Measurements from ENCODE around the gene MRPL40.

MRPL40 gene

GRCh38 chr22:19451570-19451969 lies 19.2 kb downstream of the MRPL40 start:
- Histone ChIP-seq H3F3A (ENCODE audit: insufficient read depth) (0 out of 2 replicates have a peak, but pooled peaks cover 7% of the 10 kb centered on the region), H3K9ac (ENCODE audit: low read length) (no peak overlapping the region), H3K79me2 (ENCODE audit: insufficient read depth, low read length) (peaks cover 13% of the 10 kb centered on the region), H4K20me1 (ENCODE audit: low read depth, low read length) (no peaks in the 10 kb centered on the region), H3K4me3 (ENCODE audit: insufficient read depth, low read length, poor library complexity, severe bottlenecking) (no peak overlapping the region), H3K36me3 (ENCODE audit: low read length) (no peaks in the 10 kb centered on the region), H2AFZ (ENCODE audit: low read depth, low read length, severe bottlenecking) (no peak overlapping the region), H3K27me3 (ENCODE audit: low read length) (no peaks in the 10 kb centered on the region), H3K27ac (ENCODE audit: low read depth, low read length) (no peak overlapping the region), H3K9me2 (replicated peaks; ENCODE audit: insufficient read depth, low read length) (no peaks in the 10 kb centered on the region), H3K4me2 (ENCODE audit: low read depth, low read length, poor library complexity, severe bottlenecking) (no peak overlapping the region), H3K9me3 (ENCODE audit: insufficient read depth, low read length) (no peaks in the 10 kb centered on the region)
- no peak for TF ChIP-seq EZH2phosphoT487 (conservative IDR thresholded peaks at IDR 0.05; ENCODE audit: low read length)
- no peak for TF ChIP-seq CTCF (IDR thresholded peaks at IDR 0.05; ENCODE audit: insufficient read depth, low read length, poor library complexity, severe bottlenecking)

- no peak overlapping the region for H3K4me2 ChIP-seq (ENCODE audit: low read depth, low read length, poor library complexity, severe bottlenecking)
- no peak overlapping the region for H2AFZ ChIP-seq (ENCODE audit: low read depth, low read length, severe bottlenecking)
- H3K36me3 ChIP-seq (ENCODE audit: low read length), result no peaks in the 10 kb centered on the region
- no peak for TF ChIP-seq CTCF (IDR thresholded peaks at IDR 0.05; ENCODE audit: insufficient read depth, low read length, poor library complexity, severe bottlenecking)
- TF ChIP-seq EZH2phosphoT487 (conservative IDR thresholded peaks at IDR 0.05; ENCODE audit: low read length), result no peak
- no peaks in the 10 kb centered on the region for H3K9me3 ChIP-seq (ENCODE audit: insufficient read depth, low read length)
- H3K4me3 ChIP-seq (ENCODE audit: insufficient read depth, low read length, poor library complexity, severe bottlenecking), result no peak overlapping the region
- peaks cover 2% of the 10 kb centered on the region; the same call in 1 of the 2 replicates for H3K79me2 ChIP-seq (ENCODE audit: insufficient read depth, low read length)
- no peak overlapping the region for H3K27ac ChIP-seq (ENCODE audit: low read depth, low read length)
- H3F3A ChIP-seq (ENCODE audit: insufficient read depth), result 0 out of 2 replicates have a peak, but pooled peaks cover 7% of the 10 kb centered on the region
- no peak overlapping the region for H3K9ac ChIP-seq (ENCODE audit: low read length)
- no peaks in the 10 kb centered on the region for H3K27me3 ChIP-seq (ENCODE audit: low read length)
- H4K20me1 ChIP-seq (ENCODE audit: low read depth, low read length), result no peaks in the 10 kb centered on the region
- H3K9me2 ChIP-seq (replicated peaks; ENCODE audit: insufficient read depth, low read length), result no peaks in the 10 kb centered on the region
Measured at GRCh38 chr22:19453718-19454117, 21.4 kb downstream of the MRPL40 start.

- Histone ChIP-seq H3K4me3 (ENCODE audit: insufficient read depth, low read length, poor library complexity, severe bottlenecking) (no peak overlapping the region), H3K27ac (ENCODE audit: low read depth, low read length) (no peak overlapping the region), H3K9me3 (ENCODE audit: insufficient read depth, low read length) (no peaks in the 10 kb centered on the region), H3K27me3 (ENCODE audit: low read length) (no peaks in the 10 kb centered on the region), H4K20me1 (ENCODE audit: low read depth, low read length) (no peaks in the 10 kb centered on the region), H3K4me2 (ENCODE audit: low read depth, low read length, poor library complexity, severe bottlenecking) (no peak overlapping the region), H3K36me3 (ENCODE audit: low read length) (no peaks in the 10 kb centered on the region), H3F3A (ENCODE audit: insufficient read depth) (0 out of 2 replicates have a peak, but pooled peaks cover 7% of the 10 kb centered on the region), H3K79me2 (ENCODE audit: insufficient read depth, low read length) (no peaks in the 10 kb centered on the region), H3K9ac (ENCODE audit: low read length) (no peak overlapping the region), H2AFZ (ENCODE audit: low read depth, low read length, severe bottlenecking) (no peak overlapping the region), H3K9me2 (replicated peaks; ENCODE audit: insufficient read depth, low read length) (no peaks in the 10 kb centered on the region)
- TF ChIP-seq EZH2phosphoT487 (conservative IDR thresholded peaks at IDR 0.05; ENCODE audit: low read length), result no peak
- TF ChIP-seq CTCF (IDR thresholded peaks at IDR 0.05; ENCODE audit: insufficient read depth, low read length, poor library complexity, severe bottlenecking), result no peak
Measured at GRCh38 chr22:19454156-19454555, 21.8 kb downstream of the MRPL40 start.
